GM10266 (cell line): ENCODE results near the gene NCKAP5.

ENCODE experiments used
- DNase-seq: peaks from one replicate; pipeline ENCODE4 v3.0.0; 2012; ENCODE audit errors: extremely low spot score
- CTCF ChIP-seq: IDR thresholded peaks from 2 replicates; pipeline ENCODE4 v1.5.1; 2012; ENCODE audit warnings: mild to moderate bottlenecking, low read depth; ENCODE audit not compliant: control insufficient read depth, insufficient read depth; ENCODE audit errors: missing control alignments

Gene NCKAP5

GRCh38 chr2:133148187-133148586 is 420.1 kb downstream of the NCKAP5 start:
- no peak for TF ChIP-seq CTCF
- DNase-seq: no peak

GRCh38 chr2:133146893-133147292 is 421.4 kb downstream of the NCKAP5 start:
- DNase-seq: no peak
- no peak for TF ChIP-seq CTCF

- DNase-seq: no peak
- TF ChIP-seq CTCF: no peak
Measured at GRCh38 chr2:133143645-133144044, 424.6 kb downstream of the NCKAP5 start.

- TF ChIP-seq CTCF: no peak
- DNase-seq: no peak
Measured at GRCh38 chr2:133142087-133142486, 426.2 kb downstream of the NCKAP5 start.

- DNase-seq: no peak
- TF ChIP-seq CTCF: no peak
Measured at GRCh38 chr2:133140620-133141019, 427.6 kb downstream of the NCKAP5 start.

GRCh38 chr2:133139847-133140533 is 428.3 kb downstream of the NCKAP5 start:
- no peak for TF ChIP-seq CTCF
- no peak for DNase-seq

GRCh38 chr2:133138693-133139092 is 429.6 kb downstream of the NCKAP5 start:
- TF ChIP-seq CTCF: no peak
- DNase-seq: no peak
